GM18951 (cell line): ENCODE measurements around the gene MYO18A.
"Not testable (repeated sequence)": the region's sequence is repeated elsewhere in the genome, so short reads cannot be mapped to it uniquely, and the experiment has no call there.

Source experiments
- POLR2A ChIP-seq: IDR thresholded peaks from 4 replicates; pipeline ENCODE4 v1.6.1; 2011; ENCODE audit warnings: mild to moderate bottlenecking; ENCODE audit not compliant: insufficient read length, insufficient read depth; ENCODE audit errors: extremely low read depth
- in situ Hi-C: fragments of 300-500 bp; cut with MboI; formaldehyde crosslinking; loops from one replicate; pipeline ENCODE4 v1.12.0; 2022; ENCODE audit warnings: low sequenced_read_pairs, mixed read lengths, inconsistent platforms; ENCODE audit not compliant: unreplicated experiment

Gene MYO18A

DNA sequence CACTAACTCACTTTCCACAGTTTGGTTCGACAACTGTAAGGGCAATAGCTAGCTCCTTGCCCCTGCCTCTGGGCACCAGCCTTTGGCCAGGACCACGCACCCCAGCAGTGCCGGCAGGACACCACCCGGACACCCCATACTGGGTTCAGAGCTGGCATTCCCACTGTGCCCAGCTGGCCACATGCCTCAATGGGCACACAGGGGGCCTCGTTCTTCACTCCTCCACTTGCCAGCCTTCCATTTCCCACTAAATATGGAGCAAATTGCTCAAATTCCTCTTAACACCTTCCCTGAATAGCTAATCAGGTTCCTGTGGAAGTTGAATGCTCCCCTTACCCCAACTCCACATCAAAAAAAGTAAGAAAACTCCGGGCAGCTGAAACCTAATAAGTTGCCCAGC, 84.8 kb downstream of the MYO18A start:
- in situ Hi-C loops = no loop called here

DNA sequence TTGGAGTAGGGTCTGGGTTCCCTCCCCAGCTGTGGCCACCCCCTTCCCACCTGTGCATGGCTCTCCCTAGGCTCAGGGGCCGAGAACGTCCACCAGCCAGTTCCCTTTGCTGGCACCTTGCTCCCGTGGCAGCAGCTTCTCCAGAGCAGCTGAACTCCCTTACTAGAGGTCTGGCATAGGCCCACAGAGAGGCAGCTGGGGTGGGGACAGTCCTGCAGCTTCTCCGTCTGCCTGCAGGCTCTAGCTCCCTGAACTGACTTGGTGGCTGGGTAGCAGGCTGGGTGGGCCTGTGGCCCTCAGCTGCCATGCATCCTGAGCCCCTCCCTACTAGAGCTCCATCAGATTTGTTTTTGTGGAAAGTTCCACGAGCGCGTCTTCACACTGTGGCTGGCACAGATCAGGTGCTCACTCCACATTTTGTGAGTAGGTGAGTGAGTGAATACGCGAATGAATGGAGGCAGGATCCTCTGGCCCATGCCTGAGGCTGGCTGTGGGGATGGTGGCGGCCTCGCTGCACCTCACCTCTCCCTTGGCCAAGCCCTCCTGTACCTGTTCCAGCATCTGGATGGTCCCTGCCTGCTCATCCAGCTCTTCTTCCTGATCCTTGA, 86.0 kb downstream of the MYO18A start:
- in situ Hi-C loops = no loop called here

More for the DNA sequence above, 84.8 kb downstream of the MYO18A start:
- no peak for TF ChIP-seq POLR2A

DNA sequence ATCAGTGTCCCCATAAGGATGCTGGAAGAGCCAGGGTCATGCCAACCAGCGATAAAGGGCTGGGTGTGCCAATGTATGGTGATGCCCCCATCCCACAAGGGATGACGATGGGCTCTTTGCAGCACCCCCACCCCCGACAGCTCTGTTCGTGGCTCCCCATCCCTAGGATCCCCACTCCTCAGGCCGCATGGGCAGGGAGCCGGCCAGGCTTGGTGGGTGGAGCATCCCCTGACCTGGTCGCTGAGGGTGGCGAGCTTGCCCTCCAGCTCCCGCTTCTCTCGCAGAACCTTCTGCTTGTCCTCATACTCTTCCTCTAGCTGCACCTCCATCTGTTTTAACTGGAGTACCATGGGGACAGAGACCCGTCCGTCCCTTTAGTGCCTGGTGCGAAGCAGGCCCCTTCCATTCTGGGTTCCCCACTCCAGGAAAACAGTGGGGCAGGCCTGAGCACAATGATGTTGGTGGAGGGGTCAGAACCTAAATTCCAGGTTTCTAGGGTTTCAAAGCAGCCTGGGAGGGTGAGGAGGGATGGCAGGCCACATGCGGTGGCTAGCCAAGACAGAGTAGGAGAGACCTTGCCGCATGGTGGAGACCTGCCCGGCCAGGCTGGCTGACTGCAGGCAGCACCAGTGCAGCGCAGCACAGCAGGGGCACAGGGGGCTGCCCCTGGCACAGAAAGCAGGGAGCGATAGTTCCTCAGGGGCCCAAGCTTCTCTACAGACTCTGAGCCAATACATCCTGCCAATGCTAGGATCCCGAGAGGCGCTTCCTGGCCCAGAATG, 86.9 kb downstream of the MYO18A start:
- TF ChIP-seq POLR2A = no peak
- in situ Hi-C loops = no loop called here

More for the DNA sequence above, 86.0 kb downstream of the MYO18A start:
- no peak for TF ChIP-seq POLR2A

DNA sequence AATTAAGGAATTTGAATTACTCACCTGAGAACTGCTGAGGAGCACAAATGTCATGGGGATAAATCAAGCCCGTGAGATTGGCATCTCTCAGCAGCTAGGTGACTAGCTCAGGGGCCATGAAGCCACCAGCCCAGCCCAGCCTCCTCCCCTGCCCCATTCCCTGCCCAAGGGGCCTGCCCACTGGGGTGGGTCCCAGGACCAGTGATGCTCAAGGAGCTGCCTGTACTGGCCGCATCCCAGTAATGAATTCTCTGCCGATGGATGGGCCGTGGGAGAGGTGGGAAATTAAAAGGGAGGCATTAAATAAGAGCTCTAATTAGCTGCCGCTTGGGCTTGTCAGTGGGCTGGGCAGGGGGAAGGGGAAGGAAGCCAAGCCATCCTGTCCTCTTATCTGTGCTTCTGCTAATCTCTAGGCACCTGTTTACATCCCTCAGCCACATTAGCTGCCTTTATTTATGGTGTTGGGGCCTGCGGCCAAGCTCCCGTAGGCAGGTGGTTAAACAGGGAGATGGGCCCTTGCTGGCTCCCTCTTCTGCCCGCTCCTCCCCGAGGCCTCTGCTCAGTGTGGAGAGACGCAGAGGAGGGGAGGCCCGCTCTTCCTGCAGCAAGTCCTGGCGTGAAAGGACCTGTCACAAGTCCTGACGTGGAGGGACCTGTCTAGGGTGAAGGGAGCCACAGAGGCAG, 88.5 kb downstream of the MYO18A start:
- no peak for TF ChIP-seq POLR2A
- in situ Hi-C loops = no loop called here

DNA sequence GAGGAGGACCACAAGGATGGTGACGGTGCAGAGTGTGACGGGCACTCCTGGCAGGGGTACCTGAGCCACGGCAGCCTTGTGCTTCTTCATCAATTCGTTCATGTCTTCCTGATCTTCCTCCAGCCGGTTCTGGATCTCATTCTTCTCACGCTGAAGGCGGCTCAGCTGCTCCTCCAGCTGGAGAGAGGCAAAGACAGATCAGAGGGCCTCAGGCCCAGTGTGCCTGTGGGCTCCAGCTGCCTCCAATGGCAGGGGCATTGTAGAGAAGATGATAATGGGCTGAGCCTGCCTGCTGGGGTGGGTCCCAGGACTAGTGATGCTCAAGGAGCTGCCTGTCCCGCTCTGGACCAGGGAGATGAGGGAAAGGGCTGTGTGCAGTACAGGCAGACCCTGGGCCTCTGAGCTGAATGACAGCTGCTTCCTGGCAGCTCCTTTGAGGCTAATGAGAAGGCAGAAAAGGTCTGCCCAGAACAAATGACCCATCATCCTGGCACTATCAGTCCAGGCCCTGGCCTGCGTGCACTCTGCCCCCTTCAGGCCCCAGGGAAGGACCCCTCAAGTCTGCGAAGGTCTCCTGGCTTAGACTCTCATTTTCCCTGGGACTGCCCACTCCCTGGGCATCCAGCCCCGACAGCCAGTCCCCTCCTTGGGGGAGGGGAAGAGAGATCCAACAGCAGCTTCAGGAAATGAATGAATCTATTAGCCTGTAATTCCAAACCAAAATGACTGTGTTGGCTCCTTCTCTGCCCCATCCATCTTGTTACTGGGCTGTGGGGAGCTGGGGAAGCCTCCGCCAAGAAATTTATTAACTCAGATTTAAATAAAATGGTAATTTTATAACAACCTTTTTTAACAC, 89.2 kb downstream of the MYO18A start:
- in situ Hi-C loops = no loop called here
- TF ChIP-seq POLR2A = no peak

DNA sequence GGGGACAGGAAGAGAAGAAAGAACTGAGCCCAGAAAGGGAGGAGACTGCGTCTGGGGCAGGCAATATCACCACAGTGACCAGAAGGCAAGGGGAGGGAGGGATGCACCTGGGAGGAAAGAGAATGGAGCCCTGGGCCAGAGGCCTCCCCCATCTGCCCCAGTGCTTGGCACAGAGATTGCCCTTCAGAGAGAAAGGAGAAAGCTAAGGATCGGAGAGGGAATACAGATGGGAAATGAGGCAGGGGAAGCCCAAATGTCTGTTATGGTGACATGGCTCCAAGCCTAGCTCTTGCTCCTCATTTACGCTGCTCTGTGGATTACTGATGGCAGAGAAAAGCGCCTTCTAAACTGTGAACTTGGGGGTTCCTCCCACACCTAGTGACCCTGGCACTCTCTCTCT, 90.1 kb downstream of the MYO18A start:
- in situ Hi-C loops = no loop called here
- TF ChIP-seq POLR2A = no peak

DNA sequence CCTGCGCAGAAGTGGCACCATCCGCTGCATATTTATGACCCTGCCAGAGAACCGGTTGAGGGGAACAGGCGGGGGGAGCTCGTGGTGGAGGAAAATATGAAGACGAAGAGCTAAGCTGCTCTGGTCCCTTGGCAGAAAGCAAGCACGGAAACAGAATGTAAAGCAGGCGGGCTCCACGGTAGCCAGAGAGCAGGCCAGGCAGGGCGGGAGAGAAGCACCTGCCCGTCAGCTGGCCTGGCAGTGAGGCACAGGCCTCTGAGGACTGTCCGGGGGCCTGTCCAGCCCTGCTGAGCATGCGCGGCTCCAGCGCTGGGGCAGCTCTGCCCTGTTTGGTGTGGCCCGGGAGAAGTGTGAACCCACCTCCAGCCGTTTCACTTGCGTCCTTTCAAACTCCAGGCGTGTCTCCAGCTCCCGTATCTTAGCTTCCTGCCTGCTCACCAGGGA, 90.6 kb downstream of the MYO18A start:
- in situ Hi-C loops = no loop called here
- no peak for TF ChIP-seq POLR2A

DNA sequence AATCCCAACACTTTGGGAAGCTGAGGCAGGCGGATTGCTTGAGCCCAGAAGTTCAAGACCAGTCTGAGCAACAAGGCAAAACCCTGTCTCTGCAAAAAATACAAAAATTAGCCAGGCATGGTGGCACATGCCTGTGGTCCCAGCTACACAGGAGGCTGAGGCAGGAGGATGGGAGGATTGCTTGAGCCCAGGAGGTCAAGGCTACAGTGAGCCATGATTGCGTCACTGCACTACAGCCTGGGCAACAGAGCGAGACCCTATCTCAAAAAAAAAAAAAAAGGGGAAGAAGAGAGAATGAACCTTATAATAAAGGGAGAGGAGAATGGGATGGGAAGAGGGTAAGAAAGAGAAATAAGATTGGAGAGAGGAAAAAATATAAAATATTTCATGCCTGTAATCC, 91.4 kb downstream of the MYO18A start:
- in situ Hi-C loops = not testable (repeated sequence)

DNA sequence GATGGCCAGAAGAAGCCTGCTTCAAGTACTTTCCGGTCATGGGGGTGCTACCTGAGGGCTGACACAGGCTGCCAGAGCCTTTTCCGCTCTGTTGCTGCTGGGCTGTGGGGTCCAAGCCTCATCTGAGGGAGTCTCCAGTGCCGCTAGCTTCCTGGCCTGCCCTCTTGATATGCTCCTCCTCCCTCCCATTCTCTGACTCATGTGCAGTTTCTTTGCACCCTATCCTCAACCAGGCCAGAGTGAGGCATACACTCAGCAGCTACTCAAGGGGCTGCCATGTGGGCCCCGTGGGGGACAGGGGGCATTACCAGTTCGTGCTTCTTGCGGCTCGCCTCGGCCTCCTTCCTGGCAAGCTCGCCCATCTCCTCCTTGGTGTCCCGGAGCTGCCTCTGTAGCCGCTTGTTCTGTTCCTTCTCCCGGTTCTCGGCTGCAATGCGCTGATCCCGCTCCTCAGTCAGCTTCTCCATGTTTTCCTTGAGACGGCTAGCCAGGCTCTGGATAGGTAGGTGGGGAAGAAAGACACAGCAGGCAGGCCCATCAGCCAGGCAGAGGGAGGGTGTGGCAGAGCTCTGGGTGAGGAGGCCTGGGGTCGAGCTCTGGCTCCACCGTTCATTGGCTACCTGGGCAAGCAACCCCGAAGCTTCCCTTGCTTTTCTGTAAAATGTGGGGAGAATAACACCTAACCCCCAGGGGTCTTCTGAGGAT, 93.4 kb downstream of the MYO18A start:
- in situ Hi-C loops = no loop called here

DNA sequence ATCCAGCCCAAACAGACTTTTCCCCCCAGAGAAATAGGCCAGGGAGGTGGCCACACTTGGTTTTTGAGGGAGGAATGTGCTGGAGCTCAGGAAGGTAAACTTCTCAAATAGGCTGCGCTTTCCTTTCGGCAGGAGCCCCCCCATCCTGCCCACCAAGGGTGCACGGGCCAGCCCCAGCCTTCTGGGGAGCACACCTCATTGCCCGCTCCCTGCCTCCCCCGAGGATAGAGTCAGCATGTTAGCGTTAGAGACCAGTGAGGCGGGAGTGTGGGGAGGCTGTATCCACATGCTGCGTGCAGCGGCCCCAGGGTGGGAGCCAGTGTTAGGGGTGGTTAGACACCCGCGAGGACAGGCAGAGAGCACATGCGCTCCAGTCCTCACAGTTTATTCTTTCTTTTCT, 95.0 kb downstream of the MYO18A start:
- in situ Hi-C loops = no loop called here
- TF ChIP-seq POLR2A = no peak

More for the DNA sequence above, 93.4 kb downstream of the MYO18A start:
- no peak for TF ChIP-seq POLR2A

DNA sequence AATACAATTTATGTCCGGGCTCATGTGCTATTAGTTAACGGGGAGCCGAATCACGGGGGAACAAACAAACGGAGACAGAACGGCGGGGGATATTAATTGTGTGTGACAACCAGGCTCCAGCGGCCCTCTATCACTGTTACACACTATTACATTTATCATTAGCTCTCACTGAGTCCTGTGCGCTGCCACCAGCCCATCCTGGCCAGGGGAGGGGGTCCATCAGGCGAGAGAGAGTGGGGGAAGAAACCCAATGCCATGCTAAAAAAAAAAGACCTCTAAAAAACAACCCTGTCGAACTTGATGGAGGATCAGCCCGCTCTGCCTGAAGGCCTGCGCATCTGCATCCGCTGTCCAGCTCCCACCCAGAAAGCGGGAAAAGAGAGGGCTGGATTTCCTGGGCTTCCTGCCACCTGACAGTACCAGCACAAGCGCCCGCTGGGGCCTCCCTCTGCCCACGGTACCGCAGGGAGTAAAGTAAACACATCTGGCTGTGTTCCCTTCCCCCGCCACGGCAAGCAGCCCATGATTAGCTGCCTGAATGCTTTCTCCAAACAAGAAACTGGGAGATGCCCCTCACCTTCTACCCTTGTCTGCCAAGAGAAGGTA, 95.6 kb downstream of the MYO18A start:
- no peak for TF ChIP-seq POLR2A
- in situ Hi-C loops = no loop called here

DNA sequence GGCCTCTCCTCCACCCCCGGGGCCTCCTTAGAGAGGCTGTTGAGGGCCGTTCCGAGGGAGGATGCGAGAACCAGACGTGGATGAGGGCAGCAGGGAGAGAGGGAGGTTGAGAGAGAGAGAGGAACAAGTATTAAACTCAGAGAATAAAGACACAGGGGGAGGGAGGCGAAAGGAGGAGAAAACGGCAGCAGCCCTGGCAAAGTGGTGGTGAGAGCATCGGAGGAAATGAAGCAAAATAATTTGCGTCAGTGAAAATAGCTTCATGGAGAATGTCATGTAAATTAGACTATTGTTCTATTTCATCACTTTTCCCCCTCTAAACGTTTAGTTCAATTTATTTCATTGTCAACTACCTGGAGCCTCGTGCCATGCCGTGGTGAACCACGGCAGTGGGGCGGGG, 99.2 kb downstream of the MYO18A start:
- TF ChIP-seq POLR2A = no peak
- in situ Hi-C loops = no loop called here
